ENCODE data around the gene PTPN14. TPM values are rescaled to one million over a fixed set of nuclear protein-coding genes. Genes with fewer than 3 reads are reported as not detected.

The PTPN14 gene
- total RNA-seq, 1 donor = 104 TPM

GRCh38 chr1:214417545-214418210 is 133.7 kb downstream of the PTPN14 start:
- TF ChIP-seq, protein P1, sequence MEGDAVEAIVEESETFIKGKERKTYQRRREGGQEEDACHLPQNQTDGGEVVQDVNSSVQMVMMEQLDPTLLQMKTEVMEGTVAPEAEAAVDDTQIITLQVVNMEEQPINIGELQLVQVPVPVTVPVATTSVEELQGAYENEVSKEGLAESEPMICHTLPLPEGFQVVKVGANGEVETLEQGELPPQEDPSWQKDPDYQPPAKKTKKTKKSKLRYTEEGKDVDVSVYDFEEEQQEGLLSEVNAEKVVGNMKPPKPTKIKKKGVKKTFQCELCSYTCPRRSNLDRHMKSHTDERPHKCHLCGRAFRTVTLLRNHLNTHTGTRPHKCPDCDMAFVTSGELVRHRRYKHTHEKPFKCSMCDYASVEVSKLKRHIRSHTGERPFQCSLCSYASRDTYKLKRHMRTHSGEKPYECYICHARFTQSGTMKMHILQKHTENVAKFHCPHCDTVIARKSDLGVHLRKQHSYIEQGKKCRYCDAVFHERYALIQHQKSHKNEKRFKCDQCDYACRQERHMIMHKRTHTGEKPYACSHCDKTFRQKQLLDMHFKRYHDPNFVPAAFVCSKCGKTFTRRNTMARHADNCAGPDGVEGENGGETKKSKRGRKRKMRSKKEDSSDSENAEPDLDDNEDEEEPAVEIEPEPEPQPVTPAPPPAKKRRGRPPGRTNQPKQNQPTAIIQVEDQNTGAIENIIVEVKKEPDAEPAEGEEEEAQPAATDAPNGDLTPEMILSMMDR (IDR thresholded peaks at IDR 0.05; ENCODE audit: insufficient read depth, low read depth, low read length) = no peak
- H3K4me3 ChIP-seq (ENCODE audit: low read depth, low read length) = no peak overlapping the region
- no peak for DNase-seq (ENCODE audit: low read depth)

- TF ChIP-seq, protein P1 (IDR thresholded peaks at IDR 0.05; ENCODE audit: insufficient read depth, low read depth, low read length) = no peak
- DNase-seq (ENCODE audit: low read depth) = no peak
- no peak overlapping the region for H3K4me3 ChIP-seq (ENCODE audit: low read depth, low read length)
Measured at GRCh38 chr1:214416858-214417257, 134.5 kb downstream of the PTPN14 start.

DNA sequence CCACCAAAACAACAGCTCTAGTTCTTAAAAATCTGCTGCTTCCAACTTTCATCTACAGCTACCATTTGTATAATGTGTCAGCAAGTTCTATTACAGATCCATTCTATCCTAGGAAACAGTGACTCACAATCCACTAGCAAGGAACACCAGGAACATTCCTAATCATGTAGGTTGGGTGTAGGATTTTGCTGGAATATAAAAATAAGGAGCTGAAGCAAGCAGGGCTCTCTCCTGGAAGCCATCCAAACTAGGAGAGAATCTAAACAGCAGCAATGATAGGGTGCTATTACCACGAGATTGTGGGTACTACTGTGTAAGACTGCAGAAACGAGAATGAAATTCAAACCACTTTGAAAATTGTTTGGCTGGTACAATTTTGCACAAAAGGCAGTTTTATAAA is 135.0 kb downstream of the PTPN14 start:
- no peak overlapping the region for H3K4me3 ChIP-seq (ENCODE audit: low read depth, low read length)
- peak; percentile 72 for DNase-seq (ENCODE audit: low read depth)
- TF ChIP-seq, protein P1 (IDR thresholded peaks at IDR 0.05; ENCODE audit: insufficient read depth, low read depth, low read length) = no peak

DNA sequence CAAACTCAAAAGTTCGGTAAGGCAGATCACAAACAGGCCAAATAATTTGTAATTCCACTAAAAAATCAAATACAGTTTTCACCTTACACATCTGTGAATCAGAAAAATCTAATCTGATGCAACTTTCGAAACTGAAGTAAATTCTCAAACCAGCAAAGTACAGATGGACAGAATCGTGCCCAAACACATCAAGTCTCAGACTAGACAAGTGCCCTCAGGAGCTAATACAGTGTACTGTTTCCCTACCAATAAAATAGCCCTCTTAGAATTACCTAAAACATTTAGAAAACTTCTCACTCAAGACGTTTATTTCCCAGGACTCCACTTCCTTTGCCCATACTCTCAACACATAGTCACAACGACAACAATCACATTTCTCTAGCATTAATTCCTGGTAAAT is 136.3 kb downstream of the PTPN14 start:
- DNase-seq (ENCODE audit: low read depth) = no peak
- TF ChIP-seq, protein P1 (IDR thresholded peaks at IDR 0.05; ENCODE audit: insufficient read depth, low read depth, low read length) = no peak
- no peak overlapping the region for H3K4me3 ChIP-seq (ENCODE audit: low read depth, low read length)

- no peak overlapping the region for H3K4me3 ChIP-seq (ENCODE audit: low read depth, low read length)
- DNase-seq (ENCODE audit: low read depth) = no peak
- TF ChIP-seq, protein P1 (IDR thresholded peaks at IDR 0.05; ENCODE audit: insufficient read depth, low read depth, low read length) = no peak
Measured at GRCh38 chr1:214414691-214415090, 136.7 kb downstream of the PTPN14 start.

- TF ChIP-seq, protein P1 (IDR thresholded peaks at IDR 0.05; ENCODE audit: insufficient read depth, low read depth, low read length) = no peak
- no peak for DNase-seq (ENCODE audit: low read depth)
- no peak overlapping the region for H3K4me3 ChIP-seq (ENCODE audit: low read depth, low read length)
Measured at GRCh38 chr1:214413315-214413714, 138.1 kb downstream of the PTPN14 start.
